Hematopoietic multipotent progenitor cell (in vitro differentiated cells): Measurements from ENCODE around the gene LRCH4. TPM values are rescaled to one million over a fixed set of nuclear protein-coding genes. Genes with fewer than 3 reads are reported as not detected.
"Not testable (repeated sequence)": the region's sequence is repeated elsewhere in the genome, so short reads cannot be mapped to it uniquely, and the experiment has no call there.

Experiments
- DNase-seq, 3 donors: peaks; one replicate each; pipeline ENCODE4 v3.0.0-alpha.2; 2011 to 2015; ENCODE audit warnings: low read depth in 2 of 3, low spot score in 2 of 3
- total RNA-seq: library from RNA; depleted of rRNA; stranded (reverse); fragments of >200 nt; gene quantifications from one replicate; pipeline ENCODE4 v1.2.3, GENCODE V29; 2012

Gene LRCH4
- total RNA-seq, 1 donor = 109 TPM

DNA sequence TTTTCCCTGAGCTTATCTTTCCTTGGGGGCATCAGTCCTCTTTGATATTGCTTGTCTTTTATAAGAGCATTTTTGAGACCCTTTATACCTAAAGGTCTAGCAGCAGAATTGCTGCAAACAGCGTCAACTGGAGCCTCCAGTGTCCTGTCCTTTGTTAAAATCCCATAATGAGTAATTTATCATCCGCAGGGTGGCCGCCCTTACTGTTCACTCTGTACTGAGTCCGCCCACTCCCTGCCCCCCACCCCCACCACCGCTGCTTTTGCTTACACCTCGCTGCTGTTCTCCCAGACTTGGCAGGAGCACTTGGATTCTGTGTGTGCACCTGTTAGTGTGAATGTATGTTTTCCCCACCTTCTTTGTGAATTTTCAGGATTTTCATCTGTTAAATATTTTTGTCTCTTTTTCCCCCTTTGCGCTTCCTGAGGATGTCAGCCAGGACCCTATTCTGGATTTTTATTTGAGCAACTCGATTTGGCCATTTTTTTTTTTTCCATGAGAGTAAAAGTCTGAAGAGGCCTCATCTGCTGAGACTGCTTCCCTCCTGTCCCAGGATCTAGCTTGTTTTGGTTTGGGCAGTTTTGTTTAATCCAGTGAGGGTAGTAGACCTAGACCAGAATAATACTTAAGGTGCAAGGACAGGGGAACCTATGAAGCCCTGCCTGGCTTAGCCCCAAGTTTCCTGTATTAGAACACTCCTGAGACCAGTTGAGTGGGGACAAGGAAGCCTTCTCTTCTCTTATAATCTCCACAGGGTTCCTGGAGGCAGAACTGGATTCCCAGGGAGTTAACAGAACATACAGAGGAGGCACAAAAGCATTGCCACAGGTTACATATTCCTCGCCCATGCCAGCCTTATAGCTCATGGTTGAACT, 38.8 kb downstream of the LRCH4 start:
- DNase-seq = no peak

DNA sequence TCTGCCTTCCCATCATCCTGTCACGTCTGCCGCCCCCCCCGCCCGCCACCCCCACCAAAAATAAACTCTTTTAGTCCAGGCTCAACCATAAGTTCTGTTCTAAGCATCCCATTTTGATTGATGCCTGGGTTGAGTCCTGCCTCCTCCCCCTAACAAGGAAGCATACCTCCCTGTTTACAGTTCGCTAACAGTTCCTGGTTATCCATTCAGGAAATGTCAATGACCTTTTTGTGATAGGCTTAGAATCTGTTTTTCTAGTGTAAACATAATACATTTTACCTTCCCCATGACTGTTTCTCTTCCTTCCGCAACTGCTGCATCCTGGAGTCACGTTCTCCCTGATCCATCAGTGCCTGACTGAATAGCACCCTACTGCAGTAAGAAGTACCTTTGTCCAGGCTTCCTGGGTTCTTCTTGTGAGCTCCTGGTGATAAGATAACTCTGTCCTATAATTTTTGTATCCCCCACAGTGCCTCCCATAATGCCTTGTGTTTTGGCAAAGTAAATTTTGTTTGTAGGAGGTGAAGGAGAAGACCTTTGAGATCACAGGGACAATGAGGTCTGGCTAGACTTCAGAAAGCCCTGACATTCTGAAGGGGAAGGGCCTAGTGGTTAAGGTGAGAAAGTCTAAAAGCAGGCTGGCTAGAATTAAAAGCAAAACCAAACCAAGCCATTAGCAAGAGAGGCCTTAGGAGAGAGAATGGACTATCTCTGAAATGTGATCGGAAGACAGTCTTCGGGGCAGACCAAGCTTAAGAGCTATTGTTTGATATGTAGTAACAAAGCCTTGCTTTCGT, 39.6 kb downstream of the LRCH4 start:
- DNase-seq = no peak

DNA sequence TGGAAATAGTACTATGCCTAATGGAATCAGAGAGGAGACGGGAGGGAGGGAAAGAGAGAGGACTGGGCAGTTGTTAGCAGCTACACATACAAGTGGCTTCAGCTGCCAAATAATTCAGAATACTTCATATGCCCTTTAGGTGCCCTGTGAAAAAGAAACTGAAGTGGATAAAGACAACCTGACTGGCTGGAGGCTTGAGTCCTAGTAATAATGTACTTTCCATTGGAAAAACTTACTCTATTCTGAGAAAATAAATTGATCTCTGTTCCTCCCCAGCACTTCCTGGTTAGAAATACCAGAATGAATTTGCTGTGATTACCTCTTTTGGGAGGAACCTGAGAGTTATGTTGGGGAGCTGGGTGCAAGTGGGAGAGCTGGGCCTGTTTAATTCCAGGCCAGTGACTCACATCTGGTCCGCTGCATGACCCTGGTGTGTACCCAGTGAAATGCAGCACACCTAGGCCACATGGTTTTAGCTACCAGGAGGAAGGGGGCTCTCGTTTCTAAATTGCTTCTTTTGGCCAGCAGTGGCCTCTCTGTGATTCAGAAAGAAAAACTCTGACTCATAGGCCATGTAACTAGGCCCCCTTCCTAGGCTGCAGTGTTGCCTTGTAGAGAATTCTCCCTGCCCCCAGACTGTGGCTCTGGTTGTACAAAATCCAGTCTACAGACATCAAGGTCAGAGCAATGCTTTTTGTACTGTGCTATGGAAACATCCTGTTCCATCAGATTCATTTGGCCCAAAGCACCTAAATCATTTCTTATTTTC, 40.4 kb downstream of the LRCH4 start:
- peak in 2 of 3 donors; percentile 66 to 73 for DNase-seq

GRCh38 chr7:100544967-100545359, 41.0 kb downstream of the LRCH4 start:
- no peak for DNase-seq

GRCh38 chr7:100544386-100544785, 41.5 kb downstream of the LRCH4 start:
- DNase-seq = no peak

DNA sequence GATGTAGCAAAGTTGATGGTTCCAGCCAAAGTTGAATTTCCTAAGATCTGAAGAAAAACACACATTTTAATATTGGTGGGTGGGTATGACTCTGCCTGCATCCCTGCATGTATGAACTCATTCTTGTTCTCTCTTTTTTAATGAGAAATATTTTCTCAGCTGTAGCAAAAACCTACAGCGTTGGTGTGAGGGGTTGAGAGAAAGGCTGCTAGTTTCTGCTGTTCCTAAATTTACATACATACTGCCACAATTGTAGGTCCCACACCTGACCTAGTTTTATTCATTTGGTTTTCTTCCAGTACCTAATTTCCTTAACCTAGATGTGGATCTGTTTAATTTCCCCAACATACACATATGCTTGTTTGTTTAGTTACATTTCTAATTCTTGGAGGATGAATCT, 42.3 kb downstream of the LRCH4 start:
- DNase-seq = no peak

DNA sequence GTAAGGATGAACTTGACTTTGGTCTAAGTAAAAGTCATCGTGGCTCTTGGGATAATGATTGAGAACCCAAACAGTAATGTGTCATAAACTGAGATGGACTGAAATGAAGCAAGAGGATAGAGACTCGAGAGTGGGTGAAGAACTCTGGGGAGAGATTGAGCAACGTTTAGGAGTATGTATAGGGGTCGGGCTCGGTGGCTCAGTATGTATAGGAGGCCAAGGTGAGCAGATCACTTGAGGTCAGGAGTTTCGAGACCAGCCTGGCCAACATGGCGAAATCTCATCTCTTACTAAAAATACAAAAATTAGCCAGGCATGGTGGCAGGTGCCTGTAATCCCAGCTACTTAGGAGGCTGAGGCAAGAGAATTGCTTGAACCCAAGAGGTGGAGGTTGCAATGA, 44.6 kb downstream of the LRCH4 start:
- DNase-seq = not testable (repeated sequence)

GRCh38 chr7:100540073-100540723, 45.7 kb downstream of the LRCH4 start:
- no peak for DNase-seq

DNA sequence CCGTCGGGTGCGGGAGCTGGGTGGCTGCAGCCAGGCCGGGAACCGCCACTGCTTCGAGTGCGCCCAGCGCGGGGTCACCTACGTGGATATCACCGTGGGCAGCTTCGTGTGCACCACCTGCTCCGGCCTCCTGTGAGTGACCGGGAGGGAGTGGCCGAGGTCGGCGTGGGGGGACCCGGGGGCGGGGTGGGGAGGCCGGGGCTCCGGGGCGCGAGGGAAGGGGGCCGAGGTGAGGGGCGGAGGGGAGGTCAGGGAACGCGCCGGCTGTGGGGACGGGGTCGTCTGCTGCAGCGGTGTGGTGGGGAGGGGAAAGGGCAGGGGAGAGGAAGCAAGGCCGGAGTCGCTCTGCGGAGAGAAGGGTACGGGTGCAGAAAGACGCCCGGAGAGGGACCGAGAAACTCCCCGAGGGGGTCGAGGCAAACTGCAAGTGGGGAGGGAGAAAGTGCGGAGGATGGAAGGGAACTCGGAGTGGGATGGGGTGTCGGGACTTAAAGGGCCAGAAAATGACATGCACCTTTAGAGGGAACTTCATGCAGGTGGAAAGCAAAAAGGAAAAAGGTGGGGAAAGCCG, 46.4 kb downstream of the LRCH4 start:
- peak in 1 of 3 donors; percentile 6 for DNase-seq

- peak; percentile 97 to 100 (median 100) for DNase-seq
Measured at GRCh38 chr7:100538654-100539435, 47.1 kb downstream of the LRCH4 start, which contains the start of gene AGFG2. TSS of gene AGFG2 (plus strand) at chr7:100539203. CDS start at chr7:100539347, 144 bp downstream.

DNA sequence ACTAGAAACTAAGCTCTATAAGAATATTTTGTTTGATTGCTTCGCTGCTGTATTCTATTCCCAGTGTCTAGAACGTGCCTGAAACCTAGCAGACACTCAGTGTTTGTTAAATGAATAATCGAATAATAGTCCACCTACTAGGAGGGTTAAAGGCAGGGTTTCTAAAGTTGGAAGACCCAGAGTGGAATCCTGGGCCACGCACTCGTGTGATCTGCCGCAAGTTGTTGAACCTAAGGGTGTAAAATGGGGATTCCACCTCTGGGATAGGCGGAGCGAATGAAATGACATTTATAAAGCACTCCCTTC, 47.6 kb downstream of the LRCH4 start:
- DNase-seq = no peak

DNA sequence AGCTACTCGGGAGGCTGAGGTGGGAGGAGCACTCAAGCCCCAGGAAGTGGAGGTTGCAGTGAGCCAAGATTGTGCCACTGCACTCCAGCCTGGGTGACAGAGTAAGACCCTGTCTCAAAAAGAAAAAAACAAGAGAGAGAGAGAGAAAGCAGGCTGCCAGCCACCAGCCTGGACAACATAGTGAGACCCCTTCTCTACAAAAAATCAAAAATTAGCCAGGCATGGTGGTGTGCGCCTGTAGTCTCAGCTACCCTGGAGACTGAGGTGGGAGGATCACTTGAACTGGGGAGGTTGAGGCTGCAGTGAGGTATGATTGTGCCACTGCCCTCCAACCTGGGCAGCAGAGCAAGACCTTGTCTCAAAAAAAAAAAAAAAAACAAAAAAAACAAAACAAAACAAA, 49.2 kb downstream of the LRCH4 start:
- not testable (repeated sequence) for DNase-seq

GRCh38 chr7:100535982-100536381, 49.9 kb downstream of the LRCH4 start:
- DNase-seq = not testable (repeated sequence)

DNA sequence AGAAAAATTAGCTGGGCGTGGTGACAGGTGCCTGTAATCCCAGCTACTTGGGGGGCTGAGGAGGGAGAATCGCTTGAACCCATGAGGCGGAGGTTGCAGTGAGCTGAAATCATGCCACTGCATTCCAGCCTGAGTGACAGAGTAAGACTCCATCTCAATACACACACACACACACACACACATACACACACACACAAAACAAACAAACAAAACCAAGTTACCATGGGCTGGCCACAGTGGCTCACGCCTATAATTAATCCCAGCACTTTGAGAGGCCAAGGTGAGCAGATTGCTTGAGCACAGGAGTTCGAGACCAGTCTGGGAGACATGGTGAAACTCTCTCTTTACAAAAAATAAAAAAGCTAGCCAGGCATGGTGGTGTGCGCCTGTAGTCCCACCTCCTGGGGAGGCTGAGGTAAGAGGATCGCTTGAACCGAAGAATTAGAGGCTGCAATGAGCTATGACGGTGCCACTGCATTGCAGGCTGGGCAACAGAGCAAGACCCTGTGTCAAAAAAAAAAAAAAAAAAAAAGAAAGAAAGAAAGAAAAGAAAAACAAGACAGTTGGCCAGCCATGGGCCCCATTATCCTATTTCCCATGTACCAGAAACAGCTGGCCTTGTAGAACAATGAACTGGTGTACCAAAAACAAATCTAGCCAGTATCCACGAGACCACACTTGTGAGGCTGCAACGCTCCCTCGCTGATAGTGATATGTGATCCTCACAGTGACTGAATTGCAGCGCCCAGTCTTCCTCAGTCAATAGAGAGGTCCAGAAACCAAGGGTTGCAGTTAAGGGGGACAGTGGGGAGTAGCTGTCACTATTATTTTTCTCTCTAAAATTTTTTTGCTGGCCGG, 53.5 kb downstream of the LRCH4 start:
- no peak for DNase-seq

DNA sequence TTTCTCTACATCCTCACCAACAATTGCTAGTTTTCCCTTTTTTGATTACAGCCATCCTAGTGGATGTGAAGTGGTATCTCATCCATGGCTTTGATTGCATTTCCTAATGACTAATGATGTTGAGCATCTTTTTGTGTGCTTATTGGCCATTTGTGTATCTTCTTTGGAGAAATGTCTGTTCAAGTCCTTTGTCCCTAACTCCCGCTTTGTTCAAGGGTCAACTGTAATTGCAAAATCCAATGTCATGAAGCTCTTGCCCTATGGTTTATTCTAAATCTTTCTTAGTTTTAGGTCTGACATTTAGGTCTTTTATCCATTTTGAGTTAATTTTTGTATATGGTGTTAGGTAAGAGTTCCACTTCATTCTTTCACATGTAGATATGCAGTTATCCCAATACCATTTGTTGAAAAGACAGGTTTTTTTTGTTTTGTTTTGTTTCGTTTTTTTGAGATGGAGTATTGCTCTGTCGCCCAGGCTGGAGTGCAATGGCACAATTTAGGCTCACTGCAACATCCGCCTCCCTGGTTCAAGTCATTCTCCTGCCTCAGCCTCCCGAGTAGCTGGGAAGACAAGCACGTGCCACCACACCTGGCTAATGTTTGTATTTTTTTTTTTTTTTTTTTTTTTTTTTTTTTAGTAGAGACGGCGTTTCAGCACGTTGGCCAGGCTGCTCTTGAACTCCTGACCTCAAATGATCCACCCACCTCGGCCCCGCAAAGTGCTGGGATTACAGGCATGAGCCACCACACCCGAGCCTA, 57.6 kb downstream of the LRCH4 start:
- not testable (repeated sequence) for DNase-seq
